NCI-H82 treated with DMSO at 0.1 percent for 48 hours (cell line): ENCODE measurements around the gene SAMD11.
A peak's percentile ranks its signal among the peaks of the same experiment; 100 is the strongest.

Experiments used
- DNase-seq: peaks from one replicate; lab custom pipeline; 2025; ENCODE audit not compliant: unreplicated experiment; lab: John Stamatoyannopoulos, UW

The SAMD11 gene

DNA sequence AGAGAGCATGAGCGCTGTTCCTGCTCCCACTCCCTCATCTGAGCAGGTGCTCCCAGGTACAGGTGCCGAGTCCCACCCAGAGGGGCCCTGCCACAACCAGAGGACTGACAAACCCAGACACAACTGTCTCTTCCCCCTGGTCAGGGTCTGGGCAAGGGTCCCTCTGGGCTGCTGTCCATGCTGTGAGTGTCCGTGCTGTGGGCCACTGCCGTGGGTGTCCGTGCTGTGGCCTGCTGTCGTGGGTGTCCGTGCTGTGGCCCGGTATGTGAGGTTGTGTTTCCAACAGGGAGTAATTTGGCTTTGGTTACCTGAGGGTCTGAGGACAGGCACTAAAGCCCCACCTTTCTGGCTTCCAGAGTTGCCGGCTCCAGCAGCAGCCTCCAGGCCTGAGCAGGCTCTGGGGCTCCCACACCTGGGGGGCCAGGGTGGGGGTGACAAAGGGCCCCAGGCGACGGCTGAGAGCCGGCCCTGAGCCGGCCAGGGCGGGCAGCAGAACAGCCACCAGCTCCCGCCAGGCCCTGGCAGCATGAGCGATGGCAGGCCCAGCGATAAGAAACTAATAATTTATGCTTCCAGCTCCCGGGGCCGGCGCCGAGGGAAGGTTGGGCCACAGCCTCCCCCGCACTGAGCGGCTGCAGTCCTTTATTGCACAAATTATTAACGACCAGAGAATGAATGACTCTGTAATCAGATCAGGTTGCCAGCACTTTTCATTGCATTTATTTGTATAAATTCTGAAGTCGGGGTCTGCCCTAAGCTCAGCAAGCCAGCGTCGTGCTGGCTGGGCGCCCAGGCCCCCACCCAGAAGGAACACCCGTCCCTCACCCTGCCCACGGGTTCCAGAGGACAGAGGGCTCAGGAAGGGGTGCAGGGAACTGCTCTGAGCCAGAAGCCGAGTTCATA lies 7.3 kb upstream of the SAMD11 start:
- DNase-seq: no peak

DNA sequence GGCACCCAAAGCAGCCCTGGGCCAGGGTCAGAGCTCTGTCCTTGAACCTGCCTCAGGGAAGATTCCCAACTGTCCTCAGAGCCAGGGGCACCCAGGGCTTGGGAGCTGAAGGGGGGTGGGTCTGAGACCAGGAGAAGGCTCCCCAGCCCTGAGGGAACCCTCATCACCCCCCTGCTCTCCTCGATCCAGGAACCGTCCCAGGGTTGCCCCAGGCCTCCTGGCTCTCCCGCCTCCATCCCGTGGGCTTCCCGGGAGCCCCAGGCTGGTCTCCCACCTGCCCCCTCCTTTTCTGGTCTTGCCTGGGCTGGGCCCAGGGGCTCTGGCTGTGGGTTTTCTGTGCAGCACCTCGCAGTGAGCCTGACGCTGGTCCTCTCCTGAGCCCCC lies 6.7 kb upstream of the SAMD11 start:
- no peak for DNase-seq

DNA sequence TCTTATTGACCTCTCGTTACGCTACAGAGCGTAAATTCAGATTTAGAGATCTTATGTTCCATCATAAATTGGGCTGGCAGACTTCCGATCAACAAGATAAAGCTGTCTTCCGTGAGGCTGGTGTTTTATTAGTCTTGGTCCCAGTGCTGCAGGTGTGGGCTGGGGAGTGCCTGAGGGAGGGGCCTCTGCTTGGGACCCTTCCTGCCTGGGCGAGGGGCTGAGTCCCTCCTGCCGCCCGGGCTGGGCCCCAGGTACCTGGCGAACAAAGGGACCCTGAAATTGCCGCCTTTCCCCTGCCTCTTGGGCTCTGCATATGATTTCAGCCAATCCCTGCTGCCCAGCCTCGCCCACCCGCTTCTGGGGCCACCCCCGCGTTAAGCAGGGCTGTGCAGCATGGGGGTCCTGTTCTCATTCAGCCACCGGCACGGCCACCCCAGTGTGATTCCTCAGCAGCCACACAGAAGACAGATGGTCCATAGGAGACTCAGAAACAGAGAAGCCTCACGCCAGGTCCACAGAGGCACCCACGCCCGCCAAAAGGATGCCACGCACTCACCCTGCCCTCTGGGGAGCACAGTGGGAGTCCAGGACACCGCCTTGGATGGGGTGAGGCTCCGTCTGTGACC lies 6.1 kb upstream of the SAMD11 start:
- DNase-seq: no peak

DNA sequence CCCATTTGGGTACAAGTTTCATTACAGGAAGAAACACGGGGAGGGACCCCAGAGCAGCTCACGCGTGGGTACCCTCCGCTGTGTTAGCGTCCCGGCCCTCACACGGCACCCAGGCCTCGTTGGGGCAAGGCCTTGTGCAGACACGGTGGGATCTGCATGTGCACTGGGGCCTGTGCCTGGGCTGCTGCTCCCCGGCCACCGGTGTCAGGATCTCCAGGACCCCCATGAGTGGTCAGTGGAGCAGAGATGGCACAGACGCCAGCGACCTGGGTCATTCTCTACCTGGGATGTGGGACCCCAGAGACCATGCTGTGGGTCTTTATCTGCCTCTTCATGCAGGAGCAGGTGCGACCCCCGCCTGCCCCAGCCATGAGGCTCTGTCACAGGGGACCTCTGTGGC lies 5.4 kb upstream of the SAMD11 start:
- no peak for DNase-seq

GRCh38 chr1:918843-919242 lies 4.9 kb upstream of the SAMD11 start:
- no peak for DNase-seq

- DNase-seq: no peak
Measured at GRCh38 chr1:919271-919872, 4.4 kb upstream of the SAMD11 start.

GRCh38 chr1:920010-920409 lies 3.7 kb upstream of the SAMD11 start:
- no peak for DNase-seq

DNA sequence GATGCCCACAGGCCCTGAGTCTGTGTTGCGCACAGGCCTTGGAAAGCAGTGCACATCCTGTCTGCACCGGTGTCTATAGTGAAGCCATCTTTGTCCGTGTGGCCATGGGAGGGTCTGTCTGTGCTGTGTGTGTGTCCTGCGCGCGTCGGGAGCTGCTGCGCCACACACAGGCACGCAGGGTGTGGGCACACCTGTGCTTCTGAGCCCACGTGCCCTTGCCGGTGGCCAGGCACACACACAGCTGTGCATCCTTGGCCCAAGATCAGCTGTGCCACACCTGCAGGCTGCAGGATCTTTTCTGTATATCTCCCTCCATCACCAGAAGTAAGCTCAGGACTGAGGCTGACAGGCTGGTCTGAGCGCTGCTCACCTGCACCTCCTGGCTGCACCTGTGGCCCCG lies 3.2 kb upstream of the SAMD11 start:
- DNase-seq: no peak

- DNase-seq: peak; percentile 77
Measured at GRCh38 chr1:921011-921837, 2.5 kb upstream of the SAMD11 start.

- DNase-seq: no peak
Measured at GRCh38 chr1:923991-924655, 400 bp downstream of the SAMD11 start.

DNA sequence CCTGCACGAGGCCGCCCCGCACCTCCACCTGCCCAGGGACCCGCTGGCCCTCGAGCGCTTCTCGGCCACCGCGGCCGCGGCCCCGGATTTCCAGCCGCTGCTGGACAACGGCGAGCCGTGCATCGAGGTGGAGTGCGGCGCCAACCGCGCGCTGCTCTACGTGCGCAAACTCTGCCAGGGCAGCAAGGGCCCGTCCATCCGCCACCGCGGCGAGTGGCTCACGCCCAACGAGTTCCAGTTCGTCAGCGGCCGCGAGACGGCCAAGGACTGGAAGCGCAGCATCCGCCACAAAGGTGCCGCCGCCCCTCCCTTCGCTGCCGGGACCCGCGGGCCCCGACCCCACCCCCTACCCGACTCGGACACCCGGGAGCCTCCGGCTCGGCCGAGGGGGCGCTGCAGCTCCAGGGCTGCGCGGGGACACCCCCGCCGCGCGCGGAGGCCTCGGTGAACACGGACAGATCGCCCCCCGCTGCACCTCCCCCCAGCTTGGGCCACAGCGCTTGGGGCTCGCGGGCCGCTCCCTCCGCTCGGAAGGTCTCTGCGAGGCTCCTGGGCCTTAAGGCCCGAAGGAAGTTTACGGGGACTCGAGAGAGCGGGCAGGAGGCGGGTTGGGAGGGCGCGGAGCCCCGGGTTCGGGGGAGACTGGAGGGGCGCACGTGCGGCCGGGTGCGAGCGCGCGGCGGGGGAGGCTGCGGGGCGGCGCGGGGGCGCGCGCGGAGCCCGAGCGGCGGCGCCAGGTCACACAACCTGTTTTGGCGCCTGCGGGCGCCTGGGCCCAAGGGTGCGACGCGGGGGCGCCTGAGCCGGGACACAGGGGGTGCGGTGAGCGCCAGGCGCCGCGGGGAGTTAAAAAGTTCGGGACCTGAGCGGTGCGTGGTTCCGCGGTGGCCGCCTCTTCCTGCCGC lies 1.2 kb downstream of the SAMD11 start:
- no peak for DNase-seq

- DNase-seq: no peak
Measured at GRCh38 chr1:925561-926421, 2.1 kb downstream of the SAMD11 start.

GRCh38 chr1:927234-927633 lies 3.5 kb downstream of the SAMD11 start:
- DNase-seq: no peak

DNA sequence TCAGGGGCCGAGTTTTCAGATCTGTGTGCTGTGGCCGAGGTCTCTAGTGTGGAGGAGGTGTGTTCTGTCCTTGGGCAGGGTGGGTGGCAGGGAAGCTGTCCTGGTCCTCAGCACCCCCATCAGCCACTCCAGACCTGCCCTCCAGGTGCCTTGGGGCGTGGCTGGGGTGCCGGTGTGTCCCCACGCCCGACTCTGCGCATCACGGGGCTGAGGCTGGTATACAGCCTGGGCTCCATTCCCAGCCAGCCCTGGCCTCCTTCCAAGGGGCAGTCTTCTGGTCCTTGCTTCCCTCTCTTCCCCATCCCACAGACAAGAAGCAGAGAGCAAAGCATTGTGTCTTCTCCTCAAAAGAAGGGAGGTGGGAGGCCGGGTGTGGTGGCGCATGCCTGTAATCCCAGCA lies 4.0 kb downstream of the SAMD11 start:
- no peak for DNase-seq

DNA sequence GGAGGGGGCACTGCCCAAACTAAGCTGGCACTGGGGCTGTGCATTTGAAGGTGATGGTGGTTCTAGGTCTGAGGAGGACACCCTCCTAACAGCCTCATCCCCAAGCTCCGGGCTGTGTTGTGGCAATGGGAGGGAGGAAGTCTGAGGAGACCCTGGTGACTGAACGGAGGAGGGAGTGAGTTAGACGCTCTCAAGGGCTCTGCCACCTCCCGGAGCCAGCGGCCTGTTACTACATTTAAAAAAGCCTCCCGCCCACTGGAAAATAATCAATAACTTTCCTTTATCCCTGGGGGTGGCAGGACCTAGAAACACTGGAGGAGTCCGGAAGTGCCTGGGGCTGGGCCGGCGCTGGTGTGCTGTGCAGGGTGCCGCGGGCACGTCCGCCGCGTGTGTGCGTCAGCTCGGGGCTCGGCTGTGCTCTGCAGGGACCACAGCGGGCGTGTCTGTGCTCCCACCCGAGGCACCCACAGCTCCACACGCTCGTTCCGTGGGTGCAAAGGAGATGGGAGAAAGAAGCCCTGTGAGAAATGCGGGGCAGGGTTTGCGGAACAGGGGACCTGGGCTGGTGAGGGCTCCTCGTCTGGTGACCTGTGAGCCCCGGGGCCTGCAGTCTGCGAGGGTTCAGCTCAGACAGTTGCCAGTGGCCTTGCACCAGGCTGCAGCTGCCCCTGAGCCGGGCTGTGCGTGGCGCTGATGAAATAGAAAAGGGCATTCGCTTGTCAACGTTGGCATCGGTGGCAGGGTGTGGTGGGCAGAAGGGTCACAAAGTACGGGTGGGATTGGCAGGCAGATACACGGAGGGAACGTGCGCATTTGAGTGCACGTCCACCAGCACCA lies 5.3 kb downstream of the SAMD11 start:
- no peak for DNase-seq

DNA sequence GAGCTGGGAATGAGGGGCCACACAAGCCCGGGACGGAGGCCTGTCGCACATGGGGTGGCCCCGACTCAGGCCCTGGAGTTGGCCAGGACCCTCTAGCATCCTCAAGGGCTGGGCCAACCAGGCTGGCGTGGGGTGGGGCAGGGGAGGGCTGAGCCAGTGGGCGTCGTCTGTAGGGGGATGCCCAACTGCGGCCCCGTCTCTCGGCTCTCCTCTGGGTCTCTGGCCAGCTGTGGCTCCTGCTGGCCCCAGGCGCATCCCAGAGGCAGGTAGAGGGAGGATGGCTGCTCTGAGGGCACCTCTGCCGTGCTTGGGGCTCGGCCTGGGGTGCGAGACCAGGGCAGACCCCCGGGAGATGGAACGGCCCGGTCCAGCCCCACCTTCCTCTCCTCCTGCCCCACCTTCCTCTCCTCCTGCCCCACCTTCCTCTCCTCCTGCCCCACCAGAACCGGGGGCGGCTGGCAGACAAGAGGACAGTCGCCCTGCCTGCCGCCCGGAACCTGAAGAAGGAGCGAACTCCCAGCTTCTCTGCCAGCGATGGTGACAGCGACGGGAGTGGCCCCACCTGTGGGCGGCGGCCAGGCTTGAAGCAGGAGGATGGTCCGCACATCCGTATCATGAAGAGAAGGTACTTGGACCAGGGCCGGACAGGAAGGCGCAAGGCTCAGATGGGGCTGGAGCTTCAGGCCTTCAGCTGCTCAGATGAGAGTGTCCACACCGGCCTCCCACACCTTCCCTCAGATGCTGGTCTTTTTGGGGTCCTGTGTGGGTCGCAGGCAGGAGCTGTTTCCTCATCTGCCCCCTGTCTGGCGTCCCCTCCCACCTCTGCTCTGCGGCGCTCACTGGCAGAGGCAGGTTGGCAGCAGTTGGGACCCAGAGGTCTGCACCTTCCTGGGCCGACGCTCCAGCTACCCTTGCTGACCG lies 6.2 kb downstream of the SAMD11 start:
- DNase-seq: no peak

- DNase-seq: no peak
Measured at GRCh38 chr1:930633-931138, 7.0 kb downstream of the SAMD11 start.
